HUES64 (cell line): ENCODE measurements around the gene KDELR3. TPM values are rescaled to one million over a fixed set of nuclear protein-coding genes. Genes with fewer than 3 reads are reported as not detected.
A peak's percentile ranks its signal among the peaks of the same experiment; 100 is the strongest.

Experiments used
- H3K27ac ChIP-seq: 2 replicates; pipeline ENCODE4 v1.7.0; 2013; ENCODE audit warnings: low read depth, low read length, inconsistent platforms
- H3K27me3 ChIP-seq: 2 replicates; pipeline ENCODE4 v1.6.1; 2013; ENCODE audit warnings: mild to moderate bottlenecking, low read length; ENCODE audit not compliant: insufficient read depth
- H3K36me3 ChIP-seq: 2 replicates; pipeline ENCODE4 v1.6.1; 2013; ENCODE audit warnings: mild to moderate bottlenecking, low read length; ENCODE audit not compliant: insufficient read depth
- H3K4me1 ChIP-seq: 2 replicates; pipeline ENCODE4 v1.6.1; 2013; ENCODE audit warnings: mild to moderate bottlenecking, low read length, moderate library complexity; ENCODE audit not compliant: insufficient read depth
- H3K4me3 ChIP-seq: 2 replicates; pipeline ENCODE4 v1.5.1; 2013; ENCODE audit warnings: mild to moderate bottlenecking, low read length, moderate library complexity
- H3K9ac ChIP-seq: 2 replicates; pipeline ENCODE4 v1.6.1; 2013; ENCODE audit warnings: mild to moderate bottlenecking, low read depth, low read length
- H3K9me3 ChIP-seq: 2 replicates; pipeline ENCODE4 v1.6.1; 2013; ENCODE audit warnings: low read depth, low read length; ENCODE audit not compliant: insufficient read depth
- WGBS: fragments of 150-250, 120-280 bp; methylation state at CpG from one replicate; pipeline ENCODE4 v1.1.7; 2013; ENCODE audit warnings: missing lambda C conversion rate; 5-methylcytosine and 5-hydroxymethylcytosine counted together
- polyA plus RNA-seq, 2 experiments: library from polyadenylated mRNA; stranded (reverse); fragments of 50-300 nt; gene quantifications; one replicate each; pipeline ENCODE4 v1.2.3, GENCODE V29; 2013

The KDELR3 gene
- 5.8 TPM for polyA plus RNA-seq (2013, experiment 1 of 2)
- 7.6 TPM for polyA plus RNA-seq (2013, experiment 2 of 2)

GRCh38 chr22:38467904-38468442 lies at the start of gene KDELR3:
Gene KDELR3, plus strand, starts transcription at chr22:38468096. Its CDS starts 138 bp downstream, at chr22:38468234.
- Histone ChIP-seq H3K27ac (no peak within 1 kb of the TSS), H3K4me3 (peak within 1 kb of the TSS; percentile 64), H3K4me1 (peaks cover 9% of the 10 kb centered on the region), H3K27me3 (peaks cover 47% of the 10 kb centered on the region), H3K36me3 (no peaks in the 10 kb centered on the region), H3K9ac (peak within 1 kb of the TSS; percentile 68), H3K9me3 (no peaks in the 10 kb centered on the region)
- 2% methylated on average over 53 of the region's 53 CpGs for WGBS

GRCh38 chr22:38418589-38418988 lies 49.3 kb upstream of the KDELR3 start:
- Histone ChIP-seq H3K36me3 (no peaks in the 10 kb centered on the region), H3K27me3 (no peaks in the 10 kb centered on the region), H3K27ac (no peak overlapping the region), H3K9me3 (no peaks in the 10 kb centered on the region), H3K4me3 (no peak overlapping the region), H3K9ac (no peak overlapping the region), H3K4me1 (peaks cover 11% of the 10 kb centered on the region)
- WGBS = 93% methylated on average over 14 of the region's 14 CpGs

- Histone ChIP-seq H3K36me3 (no peaks in the 10 kb centered on the region), H3K9me3 (no peaks in the 10 kb centered on the region), H3K4me1 (peaks cover 16% of the 10 kb centered on the region), H3K27me3 (no peaks in the 10 kb centered on the region), H3K4me3 (no peak overlapping the region), H3K9ac (no peak overlapping the region), H3K27ac (no peak overlapping the region)
- WGBS = 88% methylated on average over 14 of the region's 14 CpGs
Measured at GRCh38 chr22:38419121-38419857, 48.6 kb upstream of the KDELR3 start.

- no peaks in the 10 kb centered on the region for H3K36me3 ChIP-seq
- no peak overlapping the region for H3K27ac ChIP-seq
- H3K27me3 ChIP-seq = no peaks in the 10 kb centered on the region
- no peaks in the 10 kb centered on the region for H3K9me3 ChIP-seq
- WGBS = 90% methylated on average over 8 of the region's 8 CpGs
- peaks cover 18% of the 10 kb centered on the region for H3K4me1 ChIP-seq
- H3K9ac ChIP-seq = no peak overlapping the region
- no peak overlapping the region for H3K4me3 ChIP-seq
Measured at GRCh38 chr22:38419858-38420160, 48.1 kb upstream of the KDELR3 start.

- H3K27ac ChIP-seq = no peak overlapping the region
- no peaks in the 10 kb centered on the region for H3K27me3 ChIP-seq
- WGBS = 90% methylated on average over 4 of the region's 4 CpGs
- H3K9me3 ChIP-seq = no peaks in the 10 kb centered on the region
- no peak overlapping the region for H3K4me3 ChIP-seq
- no peaks in the 10 kb centered on the region for H3K36me3 ChIP-seq
- H3K4me1 ChIP-seq = peaks cover 18% of the 10 kb centered on the region
- H3K9ac ChIP-seq = no peak overlapping the region
Measured at GRCh38 chr22:38420734-38421133, 47.2 kb upstream of the KDELR3 start.

GRCh38 chr22:38422611-38423511 lies 45.0 kb upstream of the KDELR3 start:
- no peaks in the 10 kb centered on the region for H3K27me3 ChIP-seq
- no peak overlapping the region for H3K9ac ChIP-seq
- H3K36me3 ChIP-seq = no peaks in the 10 kb centered on the region
- no peak overlapping the region for H3K4me3 ChIP-seq
- WGBS = 67% methylated on average over 21 of the region's 21 CpGs
- H3K4me1 ChIP-seq = peaks cover 18% of the 10 kb centered on the region
- H3K9me3 ChIP-seq = no peaks in the 10 kb centered on the region
- no peak overlapping the region for H3K27ac ChIP-seq

GRCh38 chr22:38423512-38424503 lies 44.1 kb upstream of the KDELR3 start:
- H3K27me3 ChIP-seq = no peaks in the 10 kb centered on the region
- H3K36me3 ChIP-seq = no peaks in the 10 kb centered on the region
- no peak overlapping the region for H3K27ac ChIP-seq
- H3K4me1 ChIP-seq = peaks cover 18% of the 10 kb centered on the region
- no peak overlapping the region for H3K4me3 ChIP-seq
- 79% methylated on average over 18 of the region's 18 CpGs for WGBS
- H3K9ac ChIP-seq = no peak overlapping the region
- no peaks in the 10 kb centered on the region for H3K9me3 ChIP-seq

GRCh38 chr22:38424525-38425080 lies 43.3 kb upstream of the KDELR3 start:
- H3K27ac ChIP-seq = no peak overlapping the region
- H3K9ac ChIP-seq = no peak overlapping the region
- H3K4me1 ChIP-seq = peaks cover 18% of the 10 kb centered on the region
- no peaks in the 10 kb centered on the region for H3K27me3 ChIP-seq
- WGBS = 91% methylated on average over 12 of the region's 12 CpGs
- H3K36me3 ChIP-seq = no peaks in the 10 kb centered on the region
- H3K4me3 ChIP-seq = no peak overlapping the region
- H3K9me3 ChIP-seq = no peaks in the 10 kb centered on the region

- no peak overlapping the region for H3K4me3 ChIP-seq
- H3K9me3 ChIP-seq = no peaks in the 10 kb centered on the region
- no peak overlapping the region for H3K27ac ChIP-seq
- H3K36me3 ChIP-seq = no peaks in the 10 kb centered on the region
- H3K9ac ChIP-seq = no peak overlapping the region
- WGBS = 88% methylated on average over 17 of the region's 17 CpGs
- H3K4me1 ChIP-seq = peaks cover 21% of the 10 kb centered on the region
- H3K27me3 ChIP-seq = no peaks in the 10 kb centered on the region
Measured at GRCh38 chr22:38426628-38427027, 41.3 kb upstream of the KDELR3 start.

GRCh38 chr22:38427465-38427864 lies 40.4 kb upstream of the KDELR3 start:
- Histone ChIP-seq H3K4me3 (no peak overlapping the region), H3K9me3 (no peaks in the 10 kb centered on the region), H3K4me1 (peaks cover 20% of the 10 kb centered on the region), H3K36me3 (no peaks in the 10 kb centered on the region), H3K27me3 (no peaks in the 10 kb centered on the region), H3K27ac (no peak overlapping the region), H3K9ac (no peak overlapping the region)
- WGBS = 97% methylated on average over 36 of the region's 36 CpGs
